Activated B cell treated with CpG ODN at 0.5 μM for 24 hours (primary cell): ENCODE data around the gene IGLL5. TPM values are rescaled to one million over a fixed set of nuclear protein-coding genes. Genes with fewer than 3 reads are reported as not detected.
"Not testable (repeated sequence)": the region's sequence is repeated elsewhere in the genome, so short reads cannot be mapped to it uniquely, and the experiment has no call there.

Experiments used
- ATAC-seq: fragments of 200-7000 bp; cut with Tn5 transposase; one replicate; pipeline ENCODE4 v1.10.0; 2021; ENCODE audit warnings: low read depth, mild to moderate bottlenecking, moderate library complexity
- CTCF ChIA-PET: fragments of 350-600 bp; sonication (Branson Sonifier 250); formaldehyde crosslinking; loops from one replicate; lab custom pipeline; 2021; ENCODE audit warnings: antibody characterized with exemption; lab: Charles Lee
- POLR2A ChIA-PET: fragments of 350-600 bp; sonication (Branson Sonifier 250); formaldehyde crosslinking; loops from one replicate; lab custom pipeline; 2021; ENCODE audit warnings: antibody characterized with exemption; lab: Charles Lee
- DNase-seq: peaks from one replicate; pipeline ENCODE4 v3.0.0; 2022
- H3K27ac Mint-ChIP-seq: one replicate; pipeline ENCODE4 v1.8.0; 2020; ENCODE audit warnings: mixed read lengths
- H3K27me3 Mint-ChIP-seq: one replicate; pipeline ENCODE4 v1.8.0; 2021; ENCODE audit warnings: mixed read lengths
- H3K36me3 Mint-ChIP-seq: one replicate; pipeline ENCODE4 v1.8.0; 2021; ENCODE audit warnings: low read depth, mixed read lengths
- H3K4me1 Mint-ChIP-seq: one replicate; pipeline ENCODE4 v1.8.0; 2021; ENCODE audit warnings: mixed read lengths
- H3K4me3 Mint-ChIP-seq: one replicate; pipeline ENCODE4 v1.8.0; 2020; ENCODE audit warnings: mild to moderate bottlenecking, mixed read lengths
- H3K9me3 Mint-ChIP-seq: one replicate; pipeline ENCODE4 v1.8.0; 2020; ENCODE audit warnings: mixed read lengths
- intact Hi-C: fragments of 100-400 bp; cut with micrococcal nuclease; formaldehyde crosslinking; loops from one replicate; pipeline ENCODE4 v1.15.1; 2024
- total RNA-seq: library from RNA; stranded (reverse); gene quantifications from 2 replicates; pipeline ENCODE4 v1.2.3, GENCODE V29; 2022
- TF ChIP-seq, protein P1 (sequence below): fragments of 200-600 bp; IDR thresholded peaks from one replicate; pipeline ENCODE4 v1.8.0; 2022; ENCODE audit warnings: antibody characterized with exemption, mild to moderate bottlenecking

Gene IGLL5
- total RNA-seq, 1 donor from 2014 or later = 189 TPM

GRCh38 chr22:22902247-22903001, 14.8 kb downstream of the IGLL5 start:
- intact Hi-C loops = loop anchor here (1.0 kb wide), 3 partner anchors 10 to 26 kb away; no protein-coding TSS in a partner anchor

DNA sequence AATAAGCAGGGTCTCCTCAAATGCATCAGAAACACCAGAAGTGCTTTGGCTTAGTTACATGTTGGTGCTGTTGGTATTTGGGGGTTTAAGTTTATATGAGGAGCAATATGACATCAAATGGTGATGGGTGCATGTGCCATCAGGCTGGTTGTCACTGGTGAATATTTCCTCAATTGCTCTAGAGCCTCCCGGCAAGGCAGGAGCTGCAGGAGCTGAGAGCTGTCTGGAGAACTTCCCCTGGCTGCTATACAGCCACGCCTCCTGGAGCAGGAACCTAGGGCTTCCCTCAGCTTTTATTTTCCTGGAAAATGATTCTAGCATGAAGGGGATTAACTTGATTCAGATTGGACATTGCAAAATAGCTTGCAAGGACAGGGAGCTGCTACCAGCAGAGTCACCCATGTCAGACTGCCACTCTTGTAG, 15.8 kb downstream of the IGLL5 start:
- Mint-ChIP-seq H3K4me3 (peak overlapping the region; percentile 87), H3K9me3 (no peaks in the 10 kb centered on the region), H3K36me3 (peaks cover 40% of the 10 kb centered on the region), H3K27ac (peak overlapping the region; percentile 76), H3K4me1 (peaks cover 66% of the 10 kb centered on the region), H3K27me3 (no peaks in the 10 kb centered on the region)
- ChIA-PET POLR2A (interaction anchor here (0.6 to 5.0 kb wide), 8 partner anchors 10 to 508 kb away, joined by 3 to 427 read pairs (median 4); no protein-coding TSS in a partner anchor), CTCF (interaction anchor here (0.7 to 3.0 kb wide), 7 partner anchors 19 to 50 kb away, joined by 3 to 26 read pairs (median 10); no protein-coding TSS in a partner anchor)
- DNase-seq = no peak
- ATAC-seq = no peak
- TF ChIP-seq, protein P1, sequence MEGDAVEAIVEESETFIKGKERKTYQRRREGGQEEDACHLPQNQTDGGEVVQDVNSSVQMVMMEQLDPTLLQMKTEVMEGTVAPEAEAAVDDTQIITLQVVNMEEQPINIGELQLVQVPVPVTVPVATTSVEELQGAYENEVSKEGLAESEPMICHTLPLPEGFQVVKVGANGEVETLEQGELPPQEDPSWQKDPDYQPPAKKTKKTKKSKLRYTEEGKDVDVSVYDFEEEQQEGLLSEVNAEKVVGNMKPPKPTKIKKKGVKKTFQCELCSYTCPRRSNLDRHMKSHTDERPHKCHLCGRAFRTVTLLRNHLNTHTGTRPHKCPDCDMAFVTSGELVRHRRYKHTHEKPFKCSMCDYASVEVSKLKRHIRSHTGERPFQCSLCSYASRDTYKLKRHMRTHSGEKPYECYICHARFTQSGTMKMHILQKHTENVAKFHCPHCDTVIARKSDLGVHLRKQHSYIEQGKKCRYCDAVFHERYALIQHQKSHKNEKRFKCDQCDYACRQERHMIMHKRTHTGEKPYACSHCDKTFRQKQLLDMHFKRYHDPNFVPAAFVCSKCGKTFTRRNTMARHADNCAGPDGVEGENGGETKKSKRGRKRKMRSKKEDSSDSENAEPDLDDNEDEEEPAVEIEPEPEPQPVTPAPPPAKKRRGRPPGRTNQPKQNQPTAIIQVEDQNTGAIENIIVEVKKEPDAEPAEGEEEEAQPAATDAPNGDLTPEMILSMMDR = no peak
- intact Hi-C loops = loop anchor here (1.0 kb wide), 3 partner anchors 11 to 25 kb away; no protein-coding TSS in a partner anchor

More at GRCh38 chr22:22902247-22903001, 14.8 kb downstream of the IGLL5 start:
- Mint-ChIP-seq H3K9me3 (no peaks in the 10 kb centered on the region), H3K36me3 (peaks cover 41% of the 10 kb centered on the region), H3K4me3 (peak overlapping the region; percentile 87), H3K27ac (peak overlapping the region; percentile 76), H3K27me3 (no peaks in the 10 kb centered on the region), H3K4me1 (peaks cover 67% of the 10 kb centered on the region)
- DNase-seq (no peak), ATAC-seq (no peak)
- ChIA-PET CTCF (interaction anchor here (0.7 to 3.0 kb wide), 8 partner anchors 11 to 51 kb away, joined by 3 to 26 read pairs (median 8); no protein-coding TSS in a partner anchor), POLR2A (interaction anchor here (0.8 to 5.0 kb wide), 17 partner anchors 8 to 707 kb away, joined by 3 to 427 read pairs (median 5); no protein-coding TSS in a partner anchor)
- TF ChIP-seq, protein P1 = no peak

DNA sequence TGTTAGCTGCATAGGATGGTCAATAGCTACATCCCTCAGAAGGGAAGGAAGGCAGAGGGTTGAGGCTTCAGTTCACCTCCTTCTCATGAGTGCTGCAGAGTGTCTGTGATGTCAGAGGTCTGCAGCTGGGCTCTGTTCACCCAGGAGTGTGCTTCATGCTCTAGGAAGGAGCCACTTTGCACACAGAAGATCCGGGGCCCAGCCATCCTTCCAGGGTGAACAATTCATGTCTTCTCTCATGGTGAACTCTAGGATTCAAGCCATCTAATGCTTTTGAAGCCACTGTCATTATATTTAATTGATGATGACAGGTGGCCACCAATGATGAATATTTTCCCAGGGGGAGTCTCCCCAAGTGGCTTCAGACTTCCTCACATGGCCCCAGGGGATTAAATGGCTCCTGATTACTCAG, 16.2 kb downstream of the IGLL5 start:
- CTCF ChIA-PET = interaction anchor here (0.7 to 3.0 kb wide), 7 partner anchors 20 to 50 kb away, joined by 3 to 26 read pairs (median 10); no protein-coding TSS in a partner anchor
- ATAC-seq = peak; percentile 42

DNA sequence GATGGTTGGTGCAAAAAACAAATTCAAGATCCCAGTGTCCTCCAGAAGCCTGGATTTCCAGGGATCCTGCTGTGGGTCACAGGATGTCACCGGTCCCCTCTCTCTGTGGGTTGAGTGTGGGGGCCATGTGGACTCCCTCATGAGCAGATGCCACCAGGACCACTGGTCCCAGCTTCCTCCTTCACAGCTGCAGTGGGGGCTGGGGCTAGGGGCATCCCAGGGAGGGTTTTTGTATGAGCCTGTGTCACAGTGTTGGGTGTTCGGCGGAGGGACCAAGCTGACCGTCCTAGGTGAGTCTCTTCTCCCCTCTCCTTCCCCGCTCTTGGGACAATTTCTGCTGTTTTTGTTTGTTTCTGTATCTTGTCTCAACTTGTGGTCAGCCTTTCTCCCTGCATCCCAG, 17.1 kb downstream of the IGLL5 start:
- CTCF ChIA-PET, H3K9me3 Mint-ChIP-seq, H3K27me3 Mint-ChIP-seq, DNase-seq, intact Hi-C loops: not testable (repeated sequence)
- Mint-ChIP-seq H3K4me3 (peak overlapping the region; percentile 87), H3K27ac (peak overlapping the region; percentile 76), H3K4me1 (peaks cover 74% of the 10 kb centered on the region), H3K36me3 (peaks cover 40% of the 10 kb centered on the region)
- ATAC-seq = peak; percentile 35
- POLR2A ChIA-PET = interaction anchor here (0.9 to 5.0 kb wide), 2 partner anchors 10 to 31 kb away, joined by 4 to 427 read pairs; no protein-coding TSS in a partner anchor

More for the DNA sequence above, 16.2 kb downstream of the IGLL5 start:
- not testable (repeated sequence) for DNase-seq, H3K27me3 Mint-ChIP-seq, H3K9me3 Mint-ChIP-seq
- peak overlapping the region; percentile 76 for H3K27ac Mint-ChIP-seq
- intact Hi-C loops = loop anchor here (1.0 kb wide), 3 partner anchors 11 to 25 kb away; no protein-coding TSS in a partner anchor
- peak overlapping the region; percentile 87 for H3K4me3 Mint-ChIP-seq
- H3K4me1 Mint-ChIP-seq = peaks cover 66% of the 10 kb centered on the region
- POLR2A ChIA-PET = interaction anchor here (0.6 to 5.0 kb wide), 7 partner anchors 9 to 508 kb away, joined by 3 to 427 read pairs (median 4); no protein-coding TSS in a partner anchor
- H3K36me3 Mint-ChIP-seq = peaks cover 40% of the 10 kb centered on the region

- ATAC-seq, H3K27me3 Mint-ChIP-seq, intact Hi-C loops, H3K9me3 Mint-ChIP-seq, DNase-seq: not testable (repeated sequence)
- ChIA-PET CTCF (interaction anchor here (1.6 kb wide), 1 partner anchor 25 kb away, joined by 3 read pairs; no protein-coding TSS in a partner anchor), POLR2A (interaction anchor here (0.6 to 5.8 kb wide), 6 partner anchors 22 to 880 kb away, joined by 3 to 133 read pairs (median 8); no protein-coding TSS in a partner anchor)
- peaks cover 33% of the 10 kb centered on the region for H3K36me3 Mint-ChIP-seq
- H3K4me1 Mint-ChIP-seq = peaks cover 86% of the 10 kb centered on the region
- peak overlapping the region; percentile 81 for H3K27ac Mint-ChIP-seq
- peak overlapping the region; percentile 61 for H3K4me3 Mint-ChIP-seq
Observed at GRCh38 chr22:22906391-22906790, 18.8 kb downstream of the IGLL5 start.

- Mint-ChIP-seq H3K4me3 (peak overlapping the region; percentile 61), H3K4me1 (peaks cover 86% of the 10 kb centered on the region), H3K9me3 (no peaks in the 10 kb centered on the region), H3K27me3 (no peaks in the 10 kb centered on the region), H3K27ac (peak overlapping the region; percentile 81), H3K36me3 (peaks cover 27% of the 10 kb centered on the region)
- DNase-seq = no peak
- TF ChIP-seq, protein P1 = no peak
- intact Hi-C loops = no loop called here
- ATAC-seq = no peak
- ChIA-PET POLR2A (interaction anchor here (0.6 to 5.8 kb wide), 6 partner anchors 21 to 880 kb away, joined by 3 to 133 read pairs (median 8); no protein-coding TSS in a partner anchor), CTCF (interaction anchor here (1.6 to 2.1 kb wide), 2 partner anchors 25 to 47 kb away, joined by 3 to 5 read pairs; no protein-coding TSS in a partner anchor)
Observed at GRCh38 chr22:22906907-22907550, 19.4 kb downstream of the IGLL5 start.
